HepG2 (cell line): ENCODE results near the gene VWA2. TPM values are rescaled to one million over a fixed set of nuclear protein-coding genes. Genes with fewer than 3 reads are reported as not detected.

Experiments used
- ATAC-seq: fragments of 200-7000 bp; cut with Tn5 transposase; 3 replicates; pipeline ENCODE4 v1.9.1; 2020; ENCODE audit warnings: mild to moderate bottlenecking, moderate library complexity
- BruUV-seq: library from RNA; stranded (reverse); fragments of 400-500 nt; replicated peaks from 2 replicates; lab custom pipeline; 2021; lab: Mats Ljungman, UMichigan
- CTCF ChIA-PET: fragments of 300-600 bp; formaldehyde crosslinking; extraction: SDS; loops from one replicate; lab custom pipeline; 2021; ENCODE audit warnings: low total read pairs, inconsistent platforms, low intra/inter-chr PET ratio; lab: Yijun Ruan, JAX
- POLR2A ChIA-PET: fragments of 350-600 bp; sonication (Branson Sonifier 250); formaldehyde crosslinking; loops from one replicate; lab custom pipeline; 2020; ENCODE audit warnings: antibody characterized with exemption, inconsistent platforms; lab: Yijun Ruan, JAX
- DNase-seq: peaks from one replicate; pipeline ENCODE4 v3.0.0-alpha.2; 2015; ENCODE audit warnings: low spot score
- FAIRE-seq: peaks from 3 replicates; lab custom pipeline; 2011; peaks lifted over from hg19 to GRCh38; lab: Jason Lieb, UNC
- H2AFZ ChIP-seq: one replicate; pipeline ENCODE4 v1.6.1; 2011; ENCODE audit warnings: low read length, inconsistent platforms
- H3K27ac ChIP-seq: fragments of 300-600 bp; 3 replicates; pipeline ENCODE4 v1.8.0; 2011; ENCODE audit warnings: mixed run types, mild to moderate bottlenecking, mixed read lengths, low read length, inconsistent platforms; ENCODE audit not compliant: insufficient read depth; ENCODE audit errors: extremely low read length
- H3K27me3 ChIP-seq, 2 experiments: fragments of 200-600 bp in 1 of 2; 2 replicates in 1 of 2; 3 replicates in 1 of 2; pipeline versions ENCODE4 v1.6.0 to v1.8.0; 2011; ENCODE audit warnings: low read length in 2 of 2, mild to moderate bottlenecking in 2 of 2, moderate library complexity in 2 of 2, inconsistent platforms in 1 of 2; ENCODE audit not compliant: insufficient read depth in 2 of 2, control insufficient read depth in 1 of 2
- H3K36me3 ChIP-seq, 2 experiments: fragments of 200-600 bp in 1 of 2; replicated peaks in 1 of 2; 2 replicates in 1 of 2; 3 replicates in 1 of 2; pipeline versions ENCODE4 v1.5.1 to v1.8.0; 2011; ENCODE audit warnings: low read length in 2 of 2, inconsistent platforms in 1 of 2; ENCODE audit not compliant: insufficient read depth in 2 of 2, control insufficient read depth in 1 of 2
- H3K4me1 ChIP-seq: 2 replicates; pipeline ENCODE4 v1.5.1; 2012; ENCODE audit warnings: low read length, inconsistent platforms; ENCODE audit not compliant: insufficient read depth
- H3K4me2 ChIP-seq: 2 replicates; pipeline ENCODE4 v1.6.0; 2011; ENCODE audit warnings: low read depth, low read length, inconsistent platforms
- H3K4me3 ChIP-seq, 3 experiments: fragments of 200-600 bp in 1 of 3; sonication (generic), shearing (Covaris generic) in 1 of 3; replicated peaks in 1 of 3; 2 replicates each; pipeline ENCODE4 v1.5.1; 2011 to 2016; ENCODE audit warnings: low read length in 3 of 3, inconsistent platforms in 2 of 3, low read depth in 2 of 3, mild to moderate bottlenecking in 2 of 3, control low read depth in 1 of 3, mixed read lengths in 1 of 3; ENCODE audit not compliant: insufficient read depth in 1 of 3
- H3K79me2 ChIP-seq: one replicate; pipeline ENCODE4 v1.6.1; 2011; ENCODE audit warnings: low read length, inconsistent platforms; ENCODE audit not compliant: insufficient read depth
- H3K9ac ChIP-seq: 2 replicates; pipeline ENCODE4 v1.6.0; 2011; ENCODE audit warnings: mild to moderate bottlenecking, low read depth, low read length, inconsistent platforms; ENCODE audit not compliant: insufficient read depth
- H3K9me3 ChIP-seq: 2 replicates; pipeline ENCODE4 v1.5.1; 2012; ENCODE audit warnings: mild to moderate bottlenecking, low read length
- H4K20me1 ChIP-seq: 2 replicates; pipeline ENCODE4 v1.6.0; 2011; ENCODE audit warnings: inconsistent platforms, mild to moderate bottlenecking, low read length, moderate library complexity; ENCODE audit not compliant: insufficient read depth
- IRX3 ChIP-seq: sonication (generic); formaldehyde crosslinking; IDR thresholded peaks from 2 replicates; pipeline ENCODE4 v1.8.1; 2023; ENCODE audit warnings: mild to moderate bottlenecking, low read depth, missing genetic modification reagents, borderline replicate concordance
- WGBS: methylation state at CpG from one replicate; pipeline ENCODE4 v1.1.6; 2017; ENCODE audit warnings: low lambda C conversion rate; 5-methylcytosine and 5-hydroxymethylcytosine counted together
- in situ Hi-C: cut with HindIII; loops from 2 replicates; pipeline ENCODE4 v1.10.0; 2017; ENCODE audit warnings: low pct_unique_long_range_greater_than_20kb; ENCODE audit not compliant: extremely low pct_ligation_motif_present
- intact Hi-C: fragments of 100-400 bp; cut with micrococcal nuclease; formaldehyde crosslinking; loops from one replicate; pipeline ENCODE4 v1.10.0; 2022; ENCODE audit not compliant: unreplicated experiment
- polyA plus RNA-seq, 8 experiments: library from polyadenylated mRNA; depleted of rRNA in 3 of 8; stranded (reverse) in 7 of 8; unstranded in 1 of 8; fragments of >200 nt; fragmentation: Illumina TruSeq in 4 of 8; extraction: Trizol in 4 of 8; gene quantifications; 2 replicates each; pipeline versions ENCODE4 v1.2.1 to v1.2.3, GENCODE V29; 2011 to 2016; ENCODE audit warnings: low read depth in 4 of 8, missing spikeins in 1 of 8, mixed read lengths in 1 of 8; ENCODE audit not compliant: insufficient read depth in 1 of 8
- total RNA-seq, 5 experiments: library from RNA; depleted of rRNA; stranded (reverse); fragments of >200 nt; fragmentation: Illumina TruSeq; extraction: Trizol; gene quantifications; 2 replicates each; pipeline ENCODE4 v1.2.3, GENCODE V29; 2016; ENCODE audit warnings: low read depth in 1 of 5
- TF ChIP-seq, protein P1 (sequence below): IDR thresholded peaks from 2 replicates; pipeline ENCODE4 v1.6.1; 2016; ENCODE audit warnings: missing compliant biosample characterization, missing genetic modification reagents, borderline replicate concordance
- TF ChIP-seq, protein P2 (sequence below): sonication (generic); formaldehyde crosslinking; IDR thresholded peaks from 2 replicates; pipeline ENCODE4 v1.4.0; 2020; ENCODE audit warnings: missing genetic modification reagents, borderline replicate concordance
- TF ChIP-seq, protein P3 (sequence below): sonication (generic); formaldehyde crosslinking; IDR thresholded peaks from 2 replicates; pipeline ENCODE4 v1.5.0; 2020; ENCODE audit warnings: mild to moderate bottlenecking, low read depth, missing genetic modification reagents, borderline replicate concordance

The VWA2 gene
- total and polyA plus RNA-seq, 2 of the 13 experiments (the other 11 are each of a cell fraction or from before 2014, with no cell fraction given): not detected

DNA sequence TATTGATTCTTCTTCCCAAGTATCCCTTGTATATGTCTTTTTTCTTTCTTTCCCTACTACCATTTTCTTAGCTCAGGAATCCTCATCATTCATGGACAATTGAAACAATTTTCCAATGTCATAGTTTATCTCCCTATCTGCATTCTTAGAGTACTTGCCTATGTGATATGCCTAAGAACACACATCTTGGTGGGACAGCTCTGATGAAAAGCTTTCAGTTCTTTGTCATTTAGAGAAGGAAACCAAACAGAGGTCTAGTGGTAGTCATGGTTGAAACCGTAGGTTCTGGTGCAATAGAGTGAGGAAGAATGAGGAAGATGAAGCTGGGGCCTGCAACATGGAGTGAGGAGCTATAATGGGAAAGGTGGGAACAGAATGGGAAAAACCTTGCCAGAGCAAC, 31.7 kb upstream of the VWA2 start (continued):
- TF ChIP-seq, protein P1, sequence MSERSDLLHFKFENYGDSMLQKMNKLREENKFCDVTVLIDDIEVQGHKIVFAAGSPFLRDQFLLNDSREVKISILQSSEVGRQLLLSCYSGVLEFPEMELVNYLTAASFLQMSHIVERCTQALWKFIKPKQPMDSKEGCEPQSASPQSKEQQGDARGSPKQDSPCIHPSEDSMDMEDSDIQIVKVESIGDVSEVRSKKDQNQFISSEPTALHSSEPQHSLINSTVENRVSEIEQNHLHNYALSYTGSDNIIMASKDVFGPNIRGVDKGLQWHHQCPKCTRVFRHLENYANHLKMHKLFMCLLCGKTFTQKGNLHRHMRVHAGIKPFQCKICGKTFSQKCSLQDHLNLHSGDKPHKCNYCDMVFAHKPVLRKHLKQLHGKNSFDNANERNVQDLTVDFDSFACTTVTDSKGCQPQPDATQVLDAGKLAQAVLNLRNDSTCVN (CRISPR knock-in tag): no peak

DNA sequence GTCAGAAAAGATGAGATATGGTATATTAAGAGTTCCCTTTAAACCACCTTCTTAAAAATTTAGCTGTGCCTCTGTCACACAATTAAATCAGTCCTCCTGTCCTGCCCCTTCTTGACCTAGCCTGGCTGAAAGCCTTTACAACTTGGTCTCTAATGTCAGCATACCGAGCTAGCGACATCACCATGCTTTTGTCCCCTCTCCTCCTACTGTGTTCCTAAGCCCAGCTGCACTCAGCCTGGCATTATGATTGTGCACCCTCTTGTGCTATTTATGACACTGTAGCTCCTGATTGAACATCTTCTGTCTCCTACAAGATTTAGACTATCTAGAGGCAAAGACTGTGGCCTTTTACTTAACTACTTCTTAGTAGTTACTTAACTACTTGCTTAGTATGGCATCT, 30.7 kb upstream of the VWA2 start:
- Histone ChIP-seq H3K9me3 (no peaks in the 10 kb centered on the region), H4K20me1 (no peaks in the 10 kb centered on the region), H3K27me3 (peaks cover 0 to 43% of the 10 kb centered on the region in 2 experiments; a peak in 3 of 5 replicates), H3K4me1 (no peaks in the 10 kb centered on the region), H2AFZ (no peak overlapping the region), H3K4me3 (no peak overlapping the region), H3K79me2 (no peaks in the 10 kb centered on the region), H3K36me3 (no peaks in the 10 kb centered on the region), H3K4me2 (no peak overlapping the region), H3K9ac (no peak overlapping the region), H3K27ac (no peak overlapping the region)
- FAIRE-seq: no peak
- ATAC-seq: no peak
- in situ Hi-C loops: no loop called here
- BruUV-seq: no TSS peak
- ChIA-PET POLR2A (no interaction called here), CTCF (no interaction called here)
- WGBS: 23% methylated on average over 2 of the region's 2 CpGs
- intact Hi-C loops: no loop called here
- TF ChIP-seq, protein P2, sequence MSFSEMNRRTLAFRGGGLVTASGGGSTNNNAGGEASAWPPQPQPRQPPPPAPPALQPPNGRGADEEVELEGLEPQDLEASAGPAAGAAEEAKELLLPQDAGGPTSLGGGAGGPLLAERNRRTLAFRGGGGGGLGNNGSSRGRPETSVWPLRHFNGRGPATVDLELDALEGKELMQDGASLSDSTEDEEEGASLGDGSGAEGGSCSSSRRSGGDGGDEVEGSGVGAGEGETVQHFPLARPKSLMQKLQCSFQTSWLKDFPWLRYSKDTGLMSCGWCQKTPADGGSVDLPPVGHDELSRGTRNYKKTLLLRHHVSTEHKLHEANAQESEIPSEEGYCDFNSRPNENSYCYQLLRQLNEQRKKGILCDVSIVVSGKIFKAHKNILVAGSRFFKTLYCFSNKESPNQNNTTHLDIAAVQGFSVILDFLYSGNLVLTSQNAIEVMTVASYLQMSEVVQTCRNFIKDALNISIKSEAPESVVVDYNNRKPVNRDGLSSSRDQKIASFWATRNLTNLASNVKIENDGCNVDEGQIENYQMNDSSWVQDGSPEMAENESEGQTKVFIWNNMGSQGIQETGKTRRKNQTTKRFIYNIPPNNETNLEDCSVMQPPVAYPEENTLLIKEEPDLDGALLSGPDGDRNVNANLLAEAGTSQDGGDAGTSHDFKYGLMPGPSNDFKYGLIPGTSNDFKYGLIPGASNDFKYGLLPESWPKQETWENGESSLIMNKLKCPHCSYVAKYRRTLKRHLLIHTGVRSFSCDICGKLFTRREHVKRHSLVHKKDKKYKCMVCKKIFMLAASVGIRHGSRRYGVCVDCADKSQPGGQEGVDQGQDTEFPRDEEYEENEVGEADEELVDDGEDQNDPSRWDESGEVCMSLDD: no peak
- no peak for TF ChIP-seq IRX3 (CRISPR knock-in tag)
- TF ChIP-seq, protein P3, sequence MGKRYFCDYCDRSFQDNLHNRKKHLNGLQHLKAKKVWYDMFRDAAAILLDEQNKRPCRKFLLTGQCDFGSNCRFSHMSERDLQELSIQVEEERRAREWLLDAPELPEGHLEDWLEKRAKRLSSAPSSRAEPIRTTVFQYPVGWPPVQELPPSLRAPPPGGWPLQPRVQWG (CRISPR knock-in tag): no peak
- no peak for DNase-seq
